ENCODE measurements around the gene ZNF524. TPM values are rescaled to one million over a fixed set of nuclear protein-coding genes. Genes with fewer than 3 reads are reported as not detected.

ZNF524 gene
- total RNA-seq, 2 donors from 2014 or later, result 17.7 to 25.8 TPM

DNA sequence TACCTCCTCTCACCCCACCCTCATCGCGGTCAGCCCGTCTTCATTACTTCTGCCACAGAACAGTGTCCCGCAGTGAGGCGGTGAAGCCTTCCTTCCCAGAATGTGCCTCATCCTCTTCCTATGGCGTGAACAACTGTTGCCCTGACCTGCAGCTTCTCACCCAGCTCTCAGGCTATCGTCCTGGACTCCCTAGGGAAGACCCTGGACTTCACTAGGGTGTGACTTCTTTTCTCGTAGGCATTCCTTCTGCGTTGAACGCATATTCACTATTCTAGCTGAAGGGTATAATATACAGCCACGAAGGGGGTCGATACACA is 6.3 kb downstream of the ZNF524 start:
- Histone ChIP-seq H3K9me3 (no peaks in the 10 kb centered on the region), H3K27ac (peak overlapping the region; percentile 96 to 98), H3K27me3 (no peaks in the 10 kb centered on the region), H3K36me3 (peaks cover 26% of the 10 kb centered on the region), H3K4me3 (peak overlapping the region; percentile 94 to 99), H3K4me1 (peaks cover 0 to 47% of the 10 kb centered on the region in 2 donors)
- no peak for DNase-seq (ENCODE audit: low spot score)
- TF ChIP-seq, protein P1, sequence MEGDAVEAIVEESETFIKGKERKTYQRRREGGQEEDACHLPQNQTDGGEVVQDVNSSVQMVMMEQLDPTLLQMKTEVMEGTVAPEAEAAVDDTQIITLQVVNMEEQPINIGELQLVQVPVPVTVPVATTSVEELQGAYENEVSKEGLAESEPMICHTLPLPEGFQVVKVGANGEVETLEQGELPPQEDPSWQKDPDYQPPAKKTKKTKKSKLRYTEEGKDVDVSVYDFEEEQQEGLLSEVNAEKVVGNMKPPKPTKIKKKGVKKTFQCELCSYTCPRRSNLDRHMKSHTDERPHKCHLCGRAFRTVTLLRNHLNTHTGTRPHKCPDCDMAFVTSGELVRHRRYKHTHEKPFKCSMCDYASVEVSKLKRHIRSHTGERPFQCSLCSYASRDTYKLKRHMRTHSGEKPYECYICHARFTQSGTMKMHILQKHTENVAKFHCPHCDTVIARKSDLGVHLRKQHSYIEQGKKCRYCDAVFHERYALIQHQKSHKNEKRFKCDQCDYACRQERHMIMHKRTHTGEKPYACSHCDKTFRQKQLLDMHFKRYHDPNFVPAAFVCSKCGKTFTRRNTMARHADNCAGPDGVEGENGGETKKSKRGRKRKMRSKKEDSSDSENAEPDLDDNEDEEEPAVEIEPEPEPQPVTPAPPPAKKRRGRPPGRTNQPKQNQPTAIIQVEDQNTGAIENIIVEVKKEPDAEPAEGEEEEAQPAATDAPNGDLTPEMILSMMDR (IDR thresholded peaks at IDR 0.05), result no peak

DNA sequence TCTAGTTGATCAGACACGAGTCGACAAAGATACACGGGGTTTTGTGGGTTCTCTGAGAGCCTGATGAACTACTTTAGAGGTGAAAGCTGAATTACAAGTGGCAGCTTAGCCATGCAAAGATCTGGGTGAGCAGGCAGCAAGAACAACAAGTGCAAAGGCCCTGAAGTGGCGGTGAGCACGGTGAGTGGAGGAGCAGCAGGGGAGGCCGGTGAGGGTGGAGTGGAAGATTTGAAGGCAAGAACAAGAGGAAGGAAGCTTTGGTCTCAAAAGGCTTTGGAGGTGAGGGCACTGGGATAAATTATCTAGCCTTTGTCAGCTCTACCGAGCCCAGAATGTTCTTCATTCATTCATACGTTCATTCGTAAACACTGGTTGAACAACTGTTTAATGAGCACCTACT is 6.7 kb downstream of the ZNF524 start:
- H3K4me1 ChIP-seq, result peaks cover 0 to 50% of the 10 kb centered on the region in 2 donors
- H3K27ac ChIP-seq, result peak overlapping the region; percentile 96 to 98
- H3K36me3 ChIP-seq, result peaks cover 26% of the 10 kb centered on the region
- peak overlapping the region; percentile 94 to 99 for H3K4me3 ChIP-seq
- TF ChIP-seq, protein P1 (IDR thresholded peaks at IDR 0.05), result no peak
- no peak for DNase-seq (ENCODE audit: low spot score)
- no peaks in the 10 kb centered on the region for H3K27me3 ChIP-seq
- no peaks in the 10 kb centered on the region for H3K9me3 ChIP-seq

DNA sequence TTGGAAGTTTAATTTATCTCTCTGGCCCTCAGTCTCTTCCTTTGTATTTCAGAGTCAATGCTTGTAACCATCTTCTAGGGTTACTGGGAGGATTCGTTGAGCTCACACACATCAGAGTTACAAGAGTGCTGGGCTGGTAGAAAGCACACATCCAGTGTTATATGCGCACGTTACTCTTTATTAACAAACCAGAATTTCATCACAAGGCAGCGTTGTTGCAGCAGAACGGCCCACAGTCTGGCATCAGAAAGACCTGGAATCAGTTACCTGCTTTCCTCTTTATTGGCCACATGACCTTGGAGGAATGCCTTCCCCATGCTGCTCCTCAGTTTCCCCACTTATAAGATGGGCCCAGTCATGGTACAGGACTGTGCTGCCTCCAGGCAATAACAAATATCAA is 9.2 kb downstream of the ZNF524 start:
- H3K27ac ChIP-seq, result peak overlapping the region in 1 of 2 donors; percentile 23

DNA sequence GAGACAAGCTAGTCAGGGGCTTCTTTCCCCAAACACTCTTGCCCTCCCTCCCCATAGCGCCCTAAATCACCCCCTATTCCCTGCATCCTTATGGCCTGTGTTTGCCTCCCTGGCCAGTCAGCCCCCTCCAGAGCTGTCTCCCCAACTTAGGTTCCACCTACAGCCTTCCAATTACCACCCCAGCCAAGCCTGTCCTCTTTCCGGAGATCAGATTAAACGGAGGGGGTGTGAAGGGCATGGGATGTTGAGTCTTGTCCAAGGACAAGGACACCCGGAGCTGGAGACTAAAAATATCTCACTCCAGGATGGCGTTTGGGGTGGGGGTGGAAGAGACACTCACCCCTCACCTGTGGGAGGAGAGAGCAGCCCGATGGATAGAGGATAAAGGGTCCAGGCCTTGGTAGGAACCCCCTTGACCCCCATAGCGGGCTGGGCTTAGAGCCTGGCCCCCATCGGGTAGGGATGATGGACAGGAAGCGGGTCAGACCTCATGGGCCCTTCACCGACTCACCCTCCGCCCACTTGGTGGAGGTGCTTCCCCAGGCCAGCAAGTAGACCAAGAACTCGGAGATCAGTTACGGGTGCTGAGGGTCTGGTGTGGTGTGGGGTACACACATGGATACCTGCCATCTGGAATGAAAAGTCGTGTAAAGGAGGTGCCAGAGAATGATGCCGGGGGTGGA is 11.4 kb downstream of the ZNF524 start:
- Histone ChIP-seq H3K4me3 (peak overlapping the region in 1 of 2 donors; percentile 11), H3K36me3 (peaks cover 38% of the 10 kb centered on the region), H3K27ac (peak overlapping the region; percentile 68 to 92), H3K9me3 (no peaks in the 10 kb centered on the region), H3K4me1 (peaks cover 0 to 48% of the 10 kb centered on the region in 2 donors), H3K27me3 (no peaks in the 10 kb centered on the region)
- TF ChIP-seq, protein P1 (IDR thresholded peaks at IDR 0.05), result no peak
- DNase-seq (ENCODE audit: low spot score), result no peak

More for the DNA sequence above, 9.2 kb downstream of the ZNF524 start:
- Histone ChIP-seq H3K27me3 (no peaks in the 10 kb centered on the region), H3K9me3 (no peaks in the 10 kb centered on the region), H3K36me3 (peaks cover 26% of the 10 kb centered on the region), H3K4me3 (no peak overlapping the region), H3K4me1 (peaks cover 0 to 61% of the 10 kb centered on the region in 2 donors)
- TF ChIP-seq, protein P1 (IDR thresholded peaks at IDR 0.05), result no peak
- no peak for DNase-seq (ENCODE audit: low spot score)

DNA sequence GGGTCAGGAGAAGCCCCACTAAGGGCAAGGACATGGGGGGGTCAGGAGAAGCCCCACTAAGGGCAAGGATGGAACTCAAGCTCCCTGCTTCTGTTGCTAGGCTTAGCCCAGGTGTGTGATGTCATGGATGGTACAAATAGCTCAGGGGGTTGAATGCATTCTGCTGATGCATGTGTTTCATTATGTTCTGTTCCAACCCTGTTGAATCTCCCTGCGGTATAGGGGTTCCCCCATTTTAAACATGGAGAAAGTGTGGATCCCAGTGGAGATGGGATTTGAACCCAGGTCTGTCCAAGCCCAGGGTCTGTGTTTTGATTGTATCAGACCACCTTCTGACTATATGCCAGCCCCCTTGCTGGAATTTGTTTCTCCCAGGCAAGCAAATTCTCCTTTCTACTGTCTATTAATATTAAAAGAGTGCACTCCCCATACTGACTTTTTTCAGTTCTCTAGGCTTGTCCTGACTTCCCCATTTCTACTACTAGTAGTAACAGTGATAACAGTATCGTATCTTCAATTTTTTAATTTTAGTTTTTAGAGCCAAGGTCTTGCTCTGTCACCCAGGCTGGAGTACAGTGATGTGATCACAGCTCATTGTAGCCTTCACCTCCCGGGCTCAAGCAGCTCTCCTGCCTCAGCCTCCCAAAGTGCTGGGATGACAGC is 12.0 kb downstream of the ZNF524 start:
- H3K36me3 ChIP-seq, result peaks cover 38% of the 10 kb centered on the region
- TF ChIP-seq, protein P1 (IDR thresholded peaks at IDR 0.05), result no peak
- H3K27me3 ChIP-seq, result no peaks in the 10 kb centered on the region
- H3K4me3 ChIP-seq, result no peak overlapping the region
- H3K27ac ChIP-seq, result peak overlapping the region; percentile 68 to 92
- no peak for DNase-seq (ENCODE audit: low spot score)
- peaks cover 0 to 41% of the 10 kb centered on the region in 2 donors for H3K4me1 ChIP-seq
- H3K9me3 ChIP-seq, result no peaks in the 10 kb centered on the region
